ENCODE results near the gene STK32B. TPM values are rescaled to one million over a fixed set of nuclear protein-coding genes. Genes with fewer than 3 reads are reported as not detected.

The STK32B gene
- total and polyA plus RNA-seq, 3 donors from 2014 or later, result 17.5 to 29.7 (median 22.6) TPM

DNA sequence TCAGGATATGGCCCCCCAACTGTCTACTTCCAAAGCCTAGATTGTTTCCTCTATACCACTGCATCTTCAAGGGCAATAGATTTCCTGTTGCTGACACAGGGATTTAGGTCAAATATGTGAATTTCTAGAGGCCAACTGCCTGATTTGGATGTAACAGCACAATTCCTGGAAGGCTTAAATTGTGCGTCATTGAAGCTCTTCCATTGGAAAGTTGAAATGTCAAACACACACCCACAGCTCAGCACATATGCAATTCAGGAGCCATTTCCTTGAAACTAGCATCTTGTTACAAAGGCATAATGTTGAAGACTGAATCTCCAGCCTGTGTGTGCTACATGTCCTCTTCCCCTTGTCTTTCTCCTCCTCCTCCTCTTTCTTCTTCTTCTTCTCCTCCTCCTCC lies 158.6 kb downstream of the STK32B start:
- Histone ChIP-seq H3K27me3 (no peaks in the 10 kb centered on the region), H3K36me3 (ENCODE audit: low read depth, missing control alignments) (no peaks in the 10 kb centered on the region), H3K9me3 (no peaks in the 10 kb centered on the region), H3K27ac (no peak overlapping the region), H3K4me3 (no peak overlapping the region), H3K4me1 (no peaks in the 10 kb centered on the region)
- DNase-seq, result no peak
- intact Hi-C loops (cut with DNase I; ENCODE audit: low total_unique reads), result no loop called here
- no peak for TF ChIP-seq POLR2A (IDR thresholded peaks at IDR 0.05)
- TF ChIP-seq, protein P1, sequence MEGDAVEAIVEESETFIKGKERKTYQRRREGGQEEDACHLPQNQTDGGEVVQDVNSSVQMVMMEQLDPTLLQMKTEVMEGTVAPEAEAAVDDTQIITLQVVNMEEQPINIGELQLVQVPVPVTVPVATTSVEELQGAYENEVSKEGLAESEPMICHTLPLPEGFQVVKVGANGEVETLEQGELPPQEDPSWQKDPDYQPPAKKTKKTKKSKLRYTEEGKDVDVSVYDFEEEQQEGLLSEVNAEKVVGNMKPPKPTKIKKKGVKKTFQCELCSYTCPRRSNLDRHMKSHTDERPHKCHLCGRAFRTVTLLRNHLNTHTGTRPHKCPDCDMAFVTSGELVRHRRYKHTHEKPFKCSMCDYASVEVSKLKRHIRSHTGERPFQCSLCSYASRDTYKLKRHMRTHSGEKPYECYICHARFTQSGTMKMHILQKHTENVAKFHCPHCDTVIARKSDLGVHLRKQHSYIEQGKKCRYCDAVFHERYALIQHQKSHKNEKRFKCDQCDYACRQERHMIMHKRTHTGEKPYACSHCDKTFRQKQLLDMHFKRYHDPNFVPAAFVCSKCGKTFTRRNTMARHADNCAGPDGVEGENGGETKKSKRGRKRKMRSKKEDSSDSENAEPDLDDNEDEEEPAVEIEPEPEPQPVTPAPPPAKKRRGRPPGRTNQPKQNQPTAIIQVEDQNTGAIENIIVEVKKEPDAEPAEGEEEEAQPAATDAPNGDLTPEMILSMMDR (IDR thresholded peaks at IDR 0.05), result no peak
- 81 to 100% methylated on average over 1 of the region's 1 CpG for WGBS, 2 donors

DNA sequence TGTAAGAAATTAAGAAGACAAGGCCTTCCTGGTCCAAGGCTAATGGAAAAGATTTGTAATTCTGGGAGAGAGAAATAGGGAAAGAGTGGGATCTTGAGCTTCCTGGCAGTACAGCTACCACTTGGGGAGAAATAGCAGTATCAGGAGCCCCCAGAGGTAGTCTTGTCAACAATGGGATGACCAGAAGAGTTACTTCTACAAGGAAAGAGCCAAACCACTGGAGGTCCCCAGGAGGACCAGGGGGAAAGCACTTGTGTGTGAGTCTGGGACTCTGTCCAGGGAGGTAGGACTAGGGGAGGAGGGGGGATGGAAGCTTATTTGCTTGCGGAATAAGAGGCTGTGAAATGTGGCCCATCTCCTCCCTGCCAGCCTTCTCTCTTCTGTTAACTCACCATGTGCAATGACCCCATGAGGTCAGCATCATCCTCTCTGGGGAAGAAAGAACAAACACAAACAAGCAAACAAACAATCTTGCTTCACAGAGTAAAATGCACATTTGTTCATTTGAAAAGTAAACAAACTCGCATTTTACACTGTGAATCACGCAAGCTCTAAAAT lies 160.1 kb downstream of the STK32B start:
- no peaks in the 10 kb centered on the region for H3K4me1 ChIP-seq
- no peak overlapping the region for H3K27ac ChIP-seq
- no peak for DNase-seq
- H3K9me3 ChIP-seq, result no peaks in the 10 kb centered on the region
- H3K4me3 ChIP-seq, result no peak overlapping the region
- intact Hi-C loops (cut with DNase I; ENCODE audit: low total_unique reads), result no loop called here
- 76 to 83% methylated on average over 3 of the region's 3 CpGs for WGBS, 2 donors
- TF ChIP-seq, protein P1 (IDR thresholded peaks at IDR 0.05), result no peak
- TF ChIP-seq POLR2A (IDR thresholded peaks at IDR 0.05), result no peak
- no peaks in the 10 kb centered on the region for H3K36me3 ChIP-seq (ENCODE audit: low read depth, missing control alignments)
- H3K27me3 ChIP-seq, result no peaks in the 10 kb centered on the region

DNA sequence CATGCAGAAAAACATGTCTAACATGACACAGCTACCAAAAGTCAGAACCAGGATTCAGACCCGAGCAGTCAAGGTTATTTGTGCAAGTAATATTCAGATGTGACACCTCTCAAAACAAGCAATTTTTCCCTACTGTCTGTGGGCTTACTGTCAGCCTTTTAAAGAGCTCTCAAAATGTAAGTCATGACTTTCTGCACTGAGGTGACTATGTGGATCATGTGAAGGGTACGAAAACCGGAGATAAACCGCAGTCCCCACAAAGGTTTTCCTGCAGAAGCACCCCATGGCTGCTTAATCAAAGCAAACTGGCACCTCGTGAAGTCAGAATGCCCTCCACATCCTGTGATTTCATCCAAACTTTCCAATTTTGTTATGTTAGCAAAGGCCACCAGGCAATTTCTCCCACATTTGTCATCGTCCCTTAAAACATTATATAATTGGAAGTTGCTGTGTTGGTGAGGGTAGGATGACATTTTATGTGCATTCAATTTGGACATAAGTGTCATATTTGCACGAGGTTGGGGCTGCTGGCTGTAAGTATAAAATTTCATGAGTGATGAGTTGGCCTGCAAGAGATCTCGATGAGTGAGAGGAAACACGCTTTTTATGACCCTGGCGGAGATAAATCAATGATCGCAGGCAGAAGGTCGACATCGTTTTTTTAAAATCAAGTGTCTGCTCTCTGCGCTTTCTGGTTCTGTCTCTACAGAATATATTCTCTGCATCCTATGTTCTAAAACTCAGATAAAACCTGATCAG lies 161.2 kb downstream of the STK32B start:
- Histone ChIP-seq H3K9me3 (no peaks in the 10 kb centered on the region), H3K4me1 (no peaks in the 10 kb centered on the region), H3K27ac (no peak overlapping the region), H3K27me3 (no peaks in the 10 kb centered on the region), H3K36me3 (ENCODE audit: low read depth, missing control alignments) (no peaks in the 10 kb centered on the region), H3K4me3 (no peak overlapping the region)
- no peak for TF ChIP-seq POLR2A (IDR thresholded peaks at IDR 0.05)
- TF ChIP-seq, protein P1 (IDR thresholded peaks at IDR 0.05), result no peak
- no peak for DNase-seq
- WGBS, 2 donors, result 64 to 68% methylated on average over 14 of the region's 14 CpGs
- intact Hi-C loops (cut with DNase I; ENCODE audit: low total_unique reads), result no loop called here

DNA sequence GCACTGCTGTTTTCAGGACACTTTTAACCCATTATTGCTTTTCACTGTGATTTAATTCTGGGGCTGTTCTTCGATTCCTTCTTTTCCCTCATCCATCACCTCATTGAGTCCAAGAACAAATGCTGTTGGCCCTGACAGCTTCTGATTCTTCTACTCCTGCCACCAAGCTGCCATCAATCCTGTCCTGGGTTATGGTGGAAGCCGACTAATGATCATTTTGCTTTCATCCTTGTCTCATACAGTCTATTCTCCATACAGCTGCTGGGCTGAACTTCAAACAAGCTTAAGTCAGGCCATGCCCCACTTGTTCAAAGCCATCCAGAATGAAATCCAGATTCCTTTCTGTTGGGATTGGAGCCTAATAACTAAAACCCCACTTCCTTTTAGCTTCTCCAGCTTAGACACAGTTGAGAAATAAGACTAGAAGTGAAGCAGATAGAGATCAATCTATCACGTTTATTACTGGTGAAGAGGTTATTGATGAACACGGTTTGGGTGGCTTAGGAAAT lies 161.9 kb downstream of the STK32B start:
- Histone ChIP-seq H3K36me3 (ENCODE audit: low read depth, missing control alignments) (no peaks in the 10 kb centered on the region), H3K27me3 (no peaks in the 10 kb centered on the region), H3K27ac (no peak overlapping the region), H3K4me1 (no peaks in the 10 kb centered on the region), H3K9me3 (no peaks in the 10 kb centered on the region), H3K4me3 (no peak overlapping the region)
- WGBS, 2 donors, result 77 to 86% methylated on average over 4 of the region's 4 CpGs
- intact Hi-C loops (cut with DNase I; ENCODE audit: low total_unique reads), result no loop called here
- no peak for TF ChIP-seq POLR2A (IDR thresholded peaks at IDR 0.05)
- TF ChIP-seq, protein P1 (IDR thresholded peaks at IDR 0.05), result no peak
- no peak for DNase-seq
